NCI-H2227 treated with DMSO at 0.1 percent for 48 hours (cell line): Measurements from ENCODE around the gene RAPGEF5.
"Not testable (repeated sequence)": the region's sequence is repeated elsewhere in the genome, so short reads cannot be mapped to it uniquely, and the experiment has no call there.

Source experiments
- DNase-seq: peaks from one replicate; lab custom pipeline; 2025; lab: John Stamatoyannopoulos, UW

The RAPGEF5 gene

DNA sequence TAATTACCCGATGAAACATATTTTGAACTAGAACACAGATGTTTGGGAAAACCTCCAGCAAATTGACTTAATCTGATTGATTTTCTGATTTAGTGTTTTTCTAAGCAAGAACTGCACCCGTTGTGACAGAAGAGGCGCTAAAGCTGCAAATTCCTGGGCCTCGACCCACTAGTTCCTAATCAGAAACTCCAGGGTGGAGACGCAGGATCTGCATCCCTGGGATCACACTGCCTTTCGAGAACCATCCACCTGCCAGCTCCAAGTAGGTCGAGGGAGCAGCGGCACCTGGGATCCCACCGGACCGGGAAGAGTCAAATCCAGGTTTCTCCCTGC lies 274.4 kb downstream of the RAPGEF5 start:
- peak; percentile 76 for DNase-seq

DNA sequence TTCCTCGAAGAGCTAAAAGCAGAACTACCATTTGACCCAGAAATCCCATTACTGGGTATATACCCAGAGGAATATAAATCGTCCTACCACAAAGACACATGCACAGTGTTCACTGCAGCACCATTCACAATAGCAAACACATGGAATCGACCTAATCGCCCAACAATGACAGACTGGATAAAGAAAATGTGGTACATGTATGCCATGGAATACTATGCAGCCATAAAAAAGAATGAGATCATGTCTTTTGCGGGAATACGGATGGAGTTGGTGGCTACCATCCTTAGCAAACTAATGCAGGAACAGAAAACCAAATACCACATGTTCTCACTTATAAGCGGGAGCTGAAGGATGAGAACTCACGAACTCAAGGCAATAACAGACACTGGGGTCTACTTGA lies 276.7 kb downstream of the RAPGEF5 start:
- DNase-seq, result not testable (repeated sequence)

DNA sequence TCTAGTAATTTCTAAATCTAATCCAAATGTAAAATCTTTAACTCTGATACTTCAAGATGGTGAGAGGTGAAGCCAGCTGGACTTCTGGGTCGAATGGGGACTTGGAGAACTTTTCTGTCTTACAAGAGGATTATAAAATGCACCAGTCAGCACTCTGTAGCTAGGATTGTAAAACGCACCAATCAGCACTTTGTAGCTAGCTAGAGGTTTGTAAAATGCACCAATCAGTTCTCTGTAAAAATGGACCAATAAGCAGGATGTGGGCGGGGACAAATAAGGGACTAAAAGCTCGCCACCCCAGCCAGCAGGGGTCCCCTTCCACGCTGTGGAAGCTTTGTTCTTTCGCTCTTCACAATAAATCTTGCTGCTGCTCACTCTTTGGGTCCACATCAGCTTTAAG lies 278.1 kb downstream of the RAPGEF5 start:
- DNase-seq, result not testable (repeated sequence)

DNA sequence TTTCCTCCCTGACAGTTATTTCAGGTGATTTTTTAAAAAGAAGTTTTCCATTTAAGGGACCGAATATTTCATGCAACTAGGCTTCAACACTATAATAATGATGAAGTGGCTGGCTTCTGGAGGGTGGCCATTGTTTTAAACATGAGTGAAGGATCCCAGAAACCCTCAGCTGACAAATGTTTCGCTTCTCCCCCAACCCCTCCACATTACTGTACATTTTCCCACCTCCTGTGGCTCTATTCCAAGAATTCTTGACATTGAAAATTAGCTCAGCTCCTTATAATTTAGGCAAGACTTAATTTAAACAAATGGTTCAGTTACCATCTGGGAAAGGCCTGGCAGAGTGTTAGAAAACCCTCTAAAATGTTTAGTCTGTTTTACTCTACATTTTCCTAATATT lies 281.4 kb downstream of the RAPGEF5 start:
- no peak for DNase-seq

DNA sequence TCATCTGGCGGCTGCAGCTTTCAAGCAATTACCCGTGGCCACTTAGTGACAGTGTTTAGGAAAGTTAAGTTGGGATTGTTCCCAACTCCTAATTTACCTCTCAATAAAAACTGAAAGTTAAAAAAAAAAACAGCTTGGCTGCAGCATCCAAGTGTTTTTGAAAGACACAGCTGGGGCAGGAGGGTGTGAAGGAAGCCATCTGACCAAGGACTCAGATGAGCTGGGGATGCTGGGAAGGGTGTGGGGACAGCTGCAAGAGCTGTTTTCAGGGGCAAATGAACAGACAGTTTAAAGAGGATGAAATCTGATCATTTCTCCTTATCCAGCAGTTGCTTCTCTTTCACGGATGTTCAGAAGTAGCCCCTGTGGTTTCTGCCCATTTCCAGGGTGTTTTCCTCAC lies 282.1 kb downstream of the RAPGEF5 start:
- no peak for DNase-seq
